NCI-H2196 (cell line): ENCODE results near the gene C3orf62.

ENCODE experiments used
- DNase-seq: peaks from one replicate; lab custom pipeline; 2025; ENCODE audit not compliant: unreplicated experiment; lab: John Stamatoyannopoulos, UW

The C3orf62 gene

DNA sequence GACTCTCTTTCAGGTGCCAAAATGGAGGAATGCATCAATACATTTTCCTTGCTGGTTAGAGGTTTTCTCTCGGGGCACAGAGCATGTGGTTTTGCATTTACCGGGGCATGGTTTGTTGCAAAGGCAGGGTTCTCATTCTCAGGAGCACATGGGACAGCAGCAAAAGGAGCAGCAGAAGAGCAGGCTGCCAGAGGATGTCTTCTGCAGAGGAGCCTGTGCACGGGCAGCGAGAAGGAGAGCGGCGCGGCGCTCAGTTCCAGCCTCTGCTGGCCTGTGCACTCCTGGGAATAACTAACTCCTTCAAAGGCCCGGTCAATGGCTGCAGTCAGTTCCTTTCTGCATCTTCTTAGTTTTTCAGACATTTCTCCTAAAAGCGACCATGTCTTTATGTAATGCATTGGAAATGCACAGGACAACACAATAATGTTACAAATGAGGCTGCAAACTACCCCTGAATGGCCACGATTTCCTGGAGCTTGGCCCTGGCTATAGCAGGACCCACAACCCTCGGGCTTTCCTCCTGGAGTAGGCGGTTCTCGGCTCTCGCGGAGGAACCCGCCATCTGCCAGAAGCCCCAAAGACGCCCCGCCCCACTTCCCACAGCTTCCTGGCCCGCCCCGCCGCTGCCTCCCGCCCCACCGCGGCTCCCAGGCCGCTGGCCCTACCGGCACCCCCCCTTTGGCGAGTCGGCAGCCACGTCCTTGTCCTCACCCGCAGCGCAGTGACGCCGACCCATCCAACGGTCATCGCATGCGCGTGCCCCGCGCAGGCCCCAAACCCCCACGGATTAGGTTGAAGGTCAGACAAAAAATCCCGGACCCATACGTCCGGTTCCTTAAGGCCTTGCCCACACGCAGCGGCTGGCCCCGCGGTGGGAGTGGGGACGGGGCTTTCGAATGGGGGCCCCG, at the start of gene C3orf62:
TSS of gene C3orf62 (minus strand) at position 758 of the 908 bp plus-strand sequence. CDS start at position 398, 360 bp downstream.
- DNase-seq = no peak

DNA sequence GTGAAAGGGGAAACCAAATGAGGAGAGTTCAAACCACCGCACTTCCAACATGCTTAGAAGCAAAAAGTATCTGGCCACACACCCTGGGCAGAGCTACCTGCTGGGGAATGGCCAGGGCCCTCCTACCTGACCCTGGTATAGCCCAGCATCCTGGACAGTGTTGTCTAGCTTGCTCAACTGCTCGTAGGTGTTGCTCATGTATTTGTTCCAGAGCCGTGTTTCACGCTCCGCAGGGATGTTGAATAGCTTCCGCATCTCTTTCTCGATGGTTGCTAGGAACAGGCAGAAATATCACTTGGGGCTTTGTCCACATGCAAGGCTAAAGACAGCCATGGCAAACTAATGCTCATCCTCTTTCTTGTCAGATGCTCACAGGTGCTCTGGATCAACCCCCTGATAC, 47.7 kb upstream of the C3orf62 start:
- no peak for DNase-seq

DNA sequence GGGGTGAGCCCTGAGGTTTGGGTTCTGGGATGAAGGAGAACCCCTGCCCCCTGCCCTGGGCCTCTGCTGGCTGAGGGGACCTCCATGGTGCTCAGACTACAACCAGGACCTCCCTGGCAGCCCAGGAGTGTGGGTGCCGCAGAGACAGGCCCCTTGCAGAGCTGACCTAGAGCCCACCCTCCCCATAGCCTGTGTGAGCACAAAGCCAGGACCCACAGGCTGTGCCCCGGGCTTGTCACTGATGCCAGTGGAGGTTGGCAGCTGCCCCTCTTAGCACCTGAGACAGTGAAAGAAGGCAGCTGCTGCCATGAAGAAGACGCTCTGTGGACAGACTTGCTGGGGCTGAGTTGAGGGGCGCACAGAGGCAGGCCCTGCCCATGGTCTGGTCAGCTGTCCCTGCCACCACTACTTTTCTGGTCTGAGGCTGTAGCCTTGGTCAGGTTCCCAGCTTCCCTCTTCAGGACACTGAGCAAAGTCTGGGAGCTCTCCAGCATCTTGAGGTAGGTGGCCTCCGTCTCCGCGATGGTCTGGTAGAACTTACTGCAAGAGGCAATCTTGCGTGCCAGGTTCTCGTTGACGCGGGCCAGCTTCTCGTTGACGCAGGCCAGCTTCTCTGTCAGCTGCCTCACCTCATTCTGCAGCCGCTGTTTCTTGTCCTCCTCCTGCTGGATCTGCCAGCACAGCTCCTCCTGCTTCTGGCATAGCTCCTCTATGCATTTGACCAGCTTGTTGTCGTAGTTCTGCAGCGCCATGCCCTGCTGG, 39.8 kb upstream of the C3orf62 start:
- DNase-seq = no peak

DNA sequence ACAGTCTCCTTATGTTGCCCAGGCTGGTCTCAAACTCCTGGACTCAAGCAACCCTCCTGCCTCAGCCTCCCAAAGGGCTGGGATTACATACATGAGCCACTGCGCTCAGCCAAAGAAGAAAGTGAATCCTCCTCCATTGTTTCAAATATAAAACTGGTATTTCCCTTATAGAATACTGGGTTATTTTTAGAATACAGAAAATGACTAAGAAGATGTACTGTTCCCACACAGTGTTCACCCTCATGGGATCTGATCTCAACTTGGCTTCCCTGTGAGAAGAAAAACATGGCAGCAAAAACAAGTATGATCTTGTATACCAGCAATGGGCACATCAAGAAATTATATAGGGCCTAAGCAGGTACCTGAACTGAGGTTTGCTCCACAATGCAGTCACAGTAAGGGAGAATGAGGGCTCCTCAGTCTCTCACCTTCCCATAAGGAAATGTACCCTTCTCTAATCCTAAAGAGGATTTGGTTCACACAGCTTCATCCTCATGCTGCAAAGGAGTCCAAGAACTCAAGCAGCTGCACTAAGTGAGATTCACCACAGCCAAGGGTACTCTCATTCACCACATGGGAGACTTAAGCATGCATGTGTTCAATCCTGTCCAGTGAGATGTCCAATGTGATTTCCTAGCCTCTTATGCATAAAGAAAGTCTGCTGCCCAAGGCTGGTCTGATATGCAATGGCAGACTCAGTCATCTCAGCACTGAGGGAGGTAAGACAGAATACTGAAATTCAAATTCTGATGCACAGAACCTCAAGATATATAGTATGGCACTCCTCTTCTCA, 37.1 kb upstream of the C3orf62 start:
- no peak for DNase-seq

DNA sequence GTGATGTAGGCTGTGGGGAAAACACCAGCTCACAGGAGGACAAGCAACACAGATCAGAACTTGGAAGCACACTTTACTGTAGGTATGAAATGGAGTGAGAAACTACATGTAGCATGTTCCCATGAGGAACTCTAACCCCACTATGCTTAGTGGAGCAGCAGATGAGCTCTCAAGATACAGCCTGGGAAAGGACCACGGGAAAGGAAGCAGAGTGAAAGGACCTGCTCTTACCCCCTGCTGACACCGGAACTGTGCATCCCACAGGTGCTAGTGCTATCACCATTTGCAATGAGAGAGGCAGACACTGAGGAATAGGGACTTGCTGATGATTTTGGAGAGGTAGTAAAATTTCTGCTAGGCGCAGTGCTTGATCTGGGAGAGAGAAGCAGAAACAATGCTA, 34.3 kb upstream of the C3orf62 start:
- no peak for DNase-seq

DNA sequence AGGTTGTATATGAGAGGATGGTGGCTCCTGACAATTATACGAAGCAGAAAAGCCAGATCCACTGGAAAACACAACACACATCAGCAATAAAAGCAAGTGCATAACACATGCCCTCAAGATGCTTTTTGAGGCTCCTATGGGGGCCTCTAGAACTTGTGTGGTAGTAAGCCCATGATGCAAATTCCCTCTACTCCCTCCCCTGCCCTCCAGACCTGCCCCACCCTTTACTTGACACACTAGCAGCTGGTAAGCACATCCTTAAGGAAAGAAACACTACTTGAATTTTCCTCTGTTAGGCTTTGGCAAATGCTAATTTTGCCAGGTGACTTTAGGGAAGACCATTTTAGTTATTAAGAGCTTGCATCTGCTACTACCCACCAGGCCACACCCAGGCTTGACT, 33.6 kb upstream of the C3orf62 start:
- no peak for DNase-seq

DNA sequence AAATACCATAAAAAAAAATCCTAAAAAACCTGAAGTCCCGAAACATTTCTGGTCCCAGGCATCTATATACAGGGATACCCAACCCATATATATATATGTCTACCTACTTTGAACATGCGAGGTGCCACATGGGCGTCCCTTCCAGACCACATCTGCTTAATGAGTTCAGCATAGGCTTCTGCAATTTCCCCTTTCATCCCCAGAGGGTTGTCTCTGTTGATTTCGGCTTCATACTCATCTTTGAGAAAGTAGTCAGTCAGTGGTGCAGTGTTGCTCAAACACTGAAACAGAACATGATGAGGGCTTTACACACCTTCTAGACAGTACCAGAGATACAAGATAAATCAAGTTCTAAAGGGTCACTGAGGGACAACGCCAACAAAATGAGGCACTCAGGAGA, 28.6 kb upstream of the C3orf62 start:
- no peak for DNase-seq

DNA sequence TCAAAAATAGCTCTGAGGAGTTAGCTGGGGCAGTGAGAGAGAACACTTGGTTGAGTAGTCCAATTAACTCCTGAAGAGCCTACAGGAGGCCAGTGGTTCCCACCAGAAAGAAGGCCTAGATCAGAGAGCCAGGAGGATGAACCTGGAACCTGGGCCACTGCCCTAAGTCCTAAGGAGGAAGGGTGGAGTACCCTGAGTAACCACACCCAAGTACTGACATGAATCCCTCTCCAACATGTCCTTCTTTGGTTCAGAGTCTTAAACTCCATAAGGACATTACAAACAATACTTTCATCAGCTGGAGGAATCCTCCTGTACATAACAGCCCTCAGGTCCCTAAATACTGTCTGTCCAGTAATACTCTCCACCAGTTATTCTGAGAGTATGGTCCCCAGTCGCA, 25.6 kb upstream of the C3orf62 start:
- no peak for DNase-seq

DNA sequence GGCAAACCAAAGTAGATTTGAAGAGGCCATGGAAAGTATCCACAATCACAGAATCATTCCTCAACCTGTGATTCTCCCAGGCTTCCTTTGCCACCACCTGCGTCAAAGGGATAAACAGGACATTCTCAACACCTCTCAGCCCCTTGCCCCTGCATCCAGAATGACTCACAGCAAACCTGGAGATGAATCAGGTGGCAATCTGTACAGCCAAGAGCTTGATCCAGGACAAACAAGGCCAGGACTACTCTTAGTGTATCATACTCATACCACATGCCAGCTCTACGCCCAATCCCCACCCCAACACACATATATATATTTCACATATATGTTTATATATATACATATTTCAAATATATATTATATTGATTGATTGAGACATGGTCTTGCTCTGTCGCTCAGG, 23.6 kb upstream of the C3orf62 start:
- DNase-seq = no peak

DNA sequence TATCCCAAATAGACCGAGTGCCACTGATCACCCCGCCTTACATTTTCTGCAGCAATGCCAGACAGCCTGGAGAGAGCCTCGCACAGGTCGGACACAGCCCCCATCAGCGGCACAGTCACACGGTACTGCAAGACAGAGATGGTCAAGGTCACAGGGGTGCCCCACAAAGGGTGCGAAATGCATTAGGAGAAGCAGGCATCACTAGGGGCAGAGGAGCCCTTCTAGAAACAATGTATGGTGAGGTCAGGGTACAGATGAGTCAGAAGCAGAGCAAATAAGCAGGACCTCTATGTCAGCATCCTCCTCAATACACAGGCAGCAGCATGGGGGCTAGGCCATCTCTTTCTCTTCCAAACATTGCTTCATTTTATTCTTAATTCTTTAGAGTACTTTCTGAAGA, 21.5 kb upstream of the C3orf62 start:
- DNase-seq = no peak

DNA sequence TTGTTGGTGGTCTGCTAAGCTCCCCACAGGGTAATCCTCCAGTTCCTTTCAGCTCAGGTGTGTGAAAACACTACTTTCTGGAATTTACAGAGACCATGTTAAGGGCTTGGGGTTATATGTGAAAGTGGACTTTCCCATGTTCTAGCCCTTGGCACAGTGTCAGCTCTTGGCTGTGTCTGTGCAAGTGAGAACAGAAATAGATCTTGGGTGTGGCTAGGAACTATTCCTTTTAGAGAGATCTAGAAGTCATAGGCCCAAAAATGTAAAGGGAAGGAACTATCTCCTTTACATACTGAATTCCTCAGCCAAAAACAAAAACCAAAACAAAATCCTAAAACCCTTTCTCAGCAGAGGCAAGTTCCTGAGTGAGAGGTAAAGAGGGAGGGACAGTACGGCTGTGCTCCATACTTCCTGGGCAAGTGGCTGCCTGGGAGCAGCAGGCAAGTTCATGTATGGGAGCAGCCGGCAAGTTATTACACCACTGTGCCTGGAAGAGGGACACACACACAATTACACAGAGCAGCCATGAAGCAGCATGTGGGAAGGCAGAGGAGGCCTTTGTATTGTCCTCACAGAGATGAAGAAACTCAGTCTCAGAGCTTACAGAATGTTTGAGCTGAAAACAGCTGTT, 19.9 kb upstream of the C3orf62 start:
- no peak for DNase-seq

DNA sequence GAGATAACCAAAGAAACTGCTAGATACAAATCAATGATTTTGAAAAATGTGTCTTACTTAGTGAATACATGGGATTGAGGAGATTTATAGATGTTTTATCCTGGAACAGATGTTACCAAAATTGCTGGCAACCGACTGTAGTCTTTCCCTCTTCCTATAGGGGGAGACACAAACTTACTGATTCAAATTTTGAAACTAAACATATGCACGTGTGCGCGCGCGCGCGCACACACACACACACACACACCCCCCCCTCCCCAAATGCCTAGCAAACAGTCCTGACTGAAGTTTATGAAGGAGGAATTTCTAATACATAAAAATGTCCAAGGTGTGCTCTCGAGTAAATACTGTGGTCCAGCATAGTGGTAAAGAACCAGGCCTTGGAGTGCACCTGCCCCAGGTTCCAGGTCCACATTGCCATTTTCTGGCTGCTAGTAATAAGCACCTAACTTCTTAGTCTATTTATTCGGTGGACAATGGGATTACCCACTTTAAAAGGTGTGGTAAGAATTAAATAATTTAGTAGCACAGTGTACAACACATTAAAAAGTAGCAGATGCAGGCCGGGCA, 18.5 kb upstream of the C3orf62 start:
- peak; percentile 0 for DNase-seq

DNA sequence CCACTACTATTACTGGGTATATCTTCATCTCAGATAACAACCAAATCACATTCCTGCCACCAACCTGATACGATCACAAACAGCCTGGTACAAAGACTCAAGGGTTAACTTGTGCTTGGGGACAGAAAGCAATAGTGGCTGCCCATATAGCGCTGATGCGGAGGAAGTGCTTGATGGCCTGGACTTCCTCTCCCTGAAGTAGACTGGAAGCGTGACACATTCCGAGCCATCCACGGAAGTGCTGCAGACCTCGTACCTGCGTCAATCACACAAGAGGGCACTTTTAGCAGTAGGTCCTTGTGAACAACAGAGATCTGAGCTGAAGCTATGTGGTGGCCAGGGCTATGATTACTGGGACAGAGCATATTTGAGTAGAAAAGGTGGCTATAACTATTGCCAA, 17.3 kb upstream of the C3orf62 start:
- DNase-seq = no peak

DNA sequence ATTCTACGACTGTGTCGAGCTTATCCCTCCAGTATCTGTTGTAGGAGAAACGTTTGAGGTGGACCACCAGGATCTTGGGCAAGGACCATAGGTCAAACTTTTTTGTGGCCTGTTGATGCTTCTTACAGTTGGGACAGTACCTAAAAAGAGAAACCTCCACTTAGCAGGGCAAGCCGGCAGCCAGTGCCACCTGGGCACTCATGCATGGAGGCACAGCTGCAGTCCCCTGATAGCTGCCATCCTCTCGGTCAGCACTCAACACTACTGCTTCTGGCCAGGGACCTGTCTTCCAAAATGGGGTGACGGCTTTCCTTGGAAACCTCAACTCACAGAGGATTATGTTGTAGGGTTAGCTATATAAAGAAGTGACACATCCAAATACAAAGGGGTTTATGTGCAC, 7.0 kb upstream of the C3orf62 start:
- DNase-seq = no peak

DNA sequence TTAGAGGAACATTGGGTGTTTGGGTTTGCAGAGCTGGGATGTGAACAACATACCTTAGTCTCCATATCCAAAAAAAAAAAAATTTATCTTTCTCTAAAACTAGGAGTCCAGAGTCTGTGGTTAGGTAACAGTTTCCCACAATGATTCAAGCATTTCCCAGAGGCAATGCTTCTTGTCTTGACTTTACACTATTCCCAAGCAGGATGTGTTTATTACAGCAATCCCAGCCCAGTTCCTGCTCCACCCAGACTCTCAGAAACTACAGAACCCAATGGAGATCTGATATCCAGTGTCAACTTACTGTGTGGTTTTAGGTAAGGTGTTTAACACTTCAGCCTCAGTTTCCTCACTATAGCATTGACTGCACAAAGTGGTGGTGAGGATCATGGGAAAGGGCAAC, 2.3 kb upstream of the C3orf62 start:
- no peak for DNase-seq

DNA sequence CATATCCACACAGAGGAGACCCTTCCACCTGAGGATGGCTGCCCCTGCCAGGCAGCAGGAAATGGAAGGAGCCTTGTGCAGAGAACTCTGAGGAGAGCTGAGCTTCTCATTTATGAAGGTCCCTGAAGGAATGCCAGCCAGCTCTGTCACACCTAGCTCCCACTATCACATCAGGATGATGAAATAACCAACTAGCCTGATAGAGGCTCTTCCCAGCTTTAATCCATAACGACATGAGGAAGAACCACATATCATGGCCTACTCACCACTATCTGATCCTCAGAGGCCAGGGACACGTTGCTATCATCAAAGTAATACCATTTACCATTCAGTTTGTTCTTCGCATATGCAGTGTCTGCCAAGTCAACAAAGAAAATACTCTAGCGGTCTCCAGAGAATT, 1.5 kb upstream of the C3orf62 start:
- DNase-seq = no peak

DNA sequence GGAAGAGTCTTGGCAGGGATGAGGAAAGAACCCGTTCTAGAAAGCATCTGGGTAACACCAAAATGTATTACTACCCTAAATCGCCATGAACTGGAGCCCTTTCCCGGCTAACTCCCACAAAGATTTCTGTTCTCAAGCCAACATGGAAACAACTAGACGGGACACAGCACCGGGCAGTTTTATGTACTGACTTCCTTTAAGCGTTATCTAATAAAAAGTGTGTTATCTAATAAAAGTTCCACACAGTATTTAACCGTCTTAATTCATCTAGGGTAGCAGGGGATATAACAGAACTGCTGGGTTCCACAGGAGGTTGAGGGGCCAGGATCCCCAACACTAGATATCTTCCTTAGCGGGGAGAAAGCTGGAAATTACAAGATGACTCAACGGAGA, 347 bp upstream of the C3orf62 start:
- DNase-seq = no peak

DNA sequence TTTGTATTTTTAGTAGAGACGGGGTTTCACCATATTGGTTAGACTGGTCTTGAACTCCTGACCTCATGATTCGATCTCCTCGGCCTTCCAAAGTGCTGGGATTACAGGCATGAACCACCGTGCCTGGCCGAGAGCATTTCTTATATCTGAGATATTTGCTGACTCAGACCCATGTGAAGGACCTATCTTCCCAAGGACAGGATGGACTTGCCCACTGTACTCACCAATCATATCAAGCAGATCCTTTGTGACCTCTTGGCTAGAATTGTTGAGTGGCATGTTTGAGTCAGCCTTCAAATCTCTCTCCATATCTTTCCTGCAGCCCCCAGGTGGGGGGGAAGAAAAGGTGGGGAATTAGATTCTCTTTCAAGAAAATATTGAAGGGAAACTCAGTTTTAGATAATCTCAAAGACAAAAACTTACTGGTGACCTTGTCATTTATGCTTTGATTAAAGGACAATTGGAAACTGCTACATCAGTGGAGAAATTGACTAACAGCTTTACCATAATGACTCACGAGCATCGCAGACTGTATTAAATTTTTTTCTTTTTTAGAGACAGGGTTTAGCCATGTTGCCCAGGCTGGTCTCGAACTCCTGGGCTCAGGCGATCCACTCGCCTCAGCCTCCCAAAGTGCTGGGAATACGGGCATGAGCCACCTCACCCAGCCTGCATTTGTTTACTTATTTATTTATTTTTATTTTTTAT, 3.1 kb downstream of the C3orf62 start:
- DNase-seq = no peak

DNA sequence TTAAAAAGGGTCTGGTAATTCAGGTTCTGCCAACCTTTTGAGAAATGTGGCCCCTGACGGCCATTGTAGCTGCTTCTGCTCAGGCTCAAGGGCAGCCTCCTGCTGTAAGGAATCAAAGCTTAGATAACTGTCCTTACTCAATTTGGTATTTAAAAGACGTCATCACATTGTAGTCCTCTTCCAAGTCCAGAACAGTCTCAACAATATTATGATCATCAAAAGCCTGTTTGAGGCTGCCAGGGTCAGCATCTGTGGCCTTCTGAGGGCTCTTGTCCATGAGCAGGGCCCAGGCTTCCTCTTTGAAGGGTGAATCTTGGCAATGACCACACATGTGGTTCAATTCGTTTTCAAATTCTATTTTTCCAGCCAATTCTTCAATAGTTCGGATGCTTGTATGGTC, 6.0 kb downstream of the C3orf62 start:
- DNase-seq = no peak

DNA sequence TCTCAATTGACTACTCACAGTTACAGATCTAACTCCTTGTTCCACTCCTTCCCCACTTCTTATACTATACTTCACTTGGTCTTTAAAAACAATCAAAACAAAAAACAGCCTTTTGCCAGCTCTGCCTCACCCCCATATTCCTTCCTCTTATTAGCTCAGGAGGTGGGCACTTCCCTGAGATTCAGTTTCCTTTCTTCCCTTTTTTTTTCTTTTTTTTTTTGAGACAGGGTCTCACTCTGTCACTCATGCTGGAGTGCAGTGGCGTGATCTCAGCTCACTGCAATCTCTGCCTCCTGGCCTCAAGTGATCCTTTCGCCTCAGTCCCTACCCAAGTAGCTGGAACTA, 6.9 kb downstream of the C3orf62 start:
- no peak for DNase-seq
